ENCODE data around the gene U2AF1L4.

U2AF1L4 gene

GRCh38 chr19:35704218-35704617 lies 41.0 kb downstream of the U2AF1L4 start, which contains the start of gene ZBTB32:
Gene ZBTB32 (plus strand): TSS chr19:35704558. CDS start chr19:35714627, 10,069 bp downstream.
- no peak for FAIRE-seq

- no peak for FAIRE-seq
These were observed 41.9 kb downstream of the U2AF1L4 start for GRCh38 chr19:35703343-35703742.

- peak; percentile 93 for FAIRE-seq
These were observed 42.8 kb downstream of the U2AF1L4 start for GRCh38 chr19:35702223-35703012.

- FAIRE-seq = no peak
These were observed 48.4 kb downstream of the U2AF1L4 start for GRCh38 chr19:35696835-35697234.

- FAIRE-seq = no peak
These were observed 49.3 kb downstream of the U2AF1L4 start for GRCh38 chr19:35695895-35696422.

- no peak for FAIRE-seq
These were observed 51.2 kb downstream of the U2AF1L4 start for GRCh38 chr19:35693835-35694599.

- FAIRE-seq = no peak
These were observed 51.8 kb downstream of the U2AF1L4 start for GRCh38 chr19:35693422-35693821.

Measured in TTC549 (cell line).